B cell (primary cell): Measurements from ENCODE around the gene VAV2. TPM values are rescaled to one million over a fixed set of nuclear protein-coding genes. Genes with fewer than 3 reads are reported as not detected.
A peak's percentile ranks its signal among the peaks of the same experiment; 100 is the strongest.

Experiments used
- ATAC-seq: fragments of 200-7000 bp; cut with Tn5 transposase; one replicate; pipeline ENCODE4 v1.10.0; 2021; ENCODE audit warnings: low read depth, mild to moderate bottlenecking, moderate number of reproducible peaks, moderate library complexity
- CTCF ChIA-PET: fragments of 350-600 bp; sonication (Branson Sonifier 250); formaldehyde crosslinking; loops from one replicate; lab custom pipeline; 2021; ENCODE audit warnings: antibody characterized with exemption, inconsistent platforms; lab: Charles Lee
- POLR2A ChIA-PET: fragments of 350-600 bp; sonication (Branson Sonifier 250); formaldehyde crosslinking; loops from one replicate; lab custom pipeline; 2021; ENCODE audit warnings: antibody characterized with exemption; lab: Charles Lee
- DNase-seq: peaks from one replicate; pipeline ENCODE4 v3.0.0; 2013
- H2AFZ ChIP-seq: 2 replicates; pipeline ENCODE4 v1.6.1; 2012; ENCODE audit warnings: mild to moderate bottlenecking, low read depth, low read length; ENCODE audit not compliant: insufficient read depth, poor library complexity, severe bottlenecking
- H3K27ac ChIP-seq, 2 donors: 1 replicate in 1 of 2; 2 replicates in 1 of 2; pipeline ENCODE4 v1.5.1; 2012 to 2013; ENCODE audit warnings: low read length in 2 of 2, mild to moderate bottlenecking in 2 of 2, moderate library complexity in 1 of 2
- H3K27me3 ChIP-seq, 4 experiments: fragments of 200-600 bp in 1 of 4; sonication (generic) in 1 of 4; replicated peaks in 1 of 4; 1 replicate in 2 of 4; 2 replicates in 2 of 4; pipeline versions ENCODE4 v1.6.1 to v1.7.0; 2013 to 2016; ENCODE audit warnings: low read length in 3 of 4, mild to moderate bottlenecking in 2 of 4, mixed read lengths in 1 of 4, moderate library complexity in 1 of 4; ENCODE audit not compliant: insufficient read depth in 4 of 4, control insufficient read depth in 3 of 4; ENCODE audit errors: control extremely low read depth in 1 of 4
- H3K36me3 ChIP-seq, 2 experiments: replicated peaks in 1 of 2; 1 replicate in 1 of 2; 2 replicates in 1 of 2; pipeline versions ENCODE4 v1.6.1 to v1.7.1; 2013; ENCODE audit warnings: low read length in 1 of 2; ENCODE audit not compliant: insufficient read depth in 2 of 2, control insufficient read depth in 1 of 2; ENCODE audit errors: control extremely low read depth in 1 of 2, extremely low read depth in 1 of 2
- H3K4me1 ChIP-seq, 2 donors: fragments of 200-600 bp in 1 of 2; sonication (generic) in 1 of 2; 1 replicate in 1 of 2; 2 replicates in 1 of 2; pipeline versions ENCODE4 v1.5.1 to v1.6.1; 2013 to 2017; ENCODE audit warnings: low read length in 2 of 2; ENCODE audit not compliant: control insufficient read depth in 2 of 2, insufficient read depth in 2 of 2
- H3K4me2 ChIP-seq: replicated peaks from 2 replicates; pipeline ENCODE3; 2012; ENCODE audit warnings: mild to moderate bottlenecking, low read depth, low read length; ENCODE audit not compliant: poor library complexity, severe bottlenecking
- H3K4me3 ChIP-seq, 5 experiments: fragments of 200-600 bp in 1 of 5; sonication (generic) in 1 of 5; 1 replicate in 3 of 5; 2 replicates in 2 of 5; pipeline versions ENCODE4 v1.5.1 to v1.7.0; 2011 to 2016; ENCODE audit warnings: low read length in 4 of 5, mild to moderate bottlenecking in 4 of 5, low read depth in 2 of 5, control low read depth in 1 of 5, moderate library complexity in 1 of 5; ENCODE audit not compliant: insufficient read depth in 1 of 5; ENCODE audit errors: control extremely low read depth in 1 of 5, extremely low read depth in 1 of 5
- H3K79me2 ChIP-seq: fragments of 200-600 bp; sonication (generic); one replicate; pipeline ENCODE4 v1.6.0; 2016; ENCODE audit warnings: low read length; ENCODE audit not compliant: control insufficient read depth, insufficient read depth
- H3K9ac ChIP-seq: fragments of 200-600 bp; sonication (generic); 2 replicates; pipeline ENCODE4 v1.6.1; 2017; ENCODE audit warnings: mild to moderate bottlenecking, low read length, moderate library complexity
- H3K9me3 ChIP-seq, 3 donors: one replicate each; pipeline versions ENCODE4 v1.6.1 to v1.7.1; 2013; ENCODE audit warnings: low read length in 2 of 3; ENCODE audit not compliant: control insufficient read depth in 2 of 3, insufficient read depth in 1 of 3; ENCODE audit errors: control extremely low read depth in 1 of 3
- H4K20me1 ChIP-seq: 2 replicates; pipeline ENCODE4 v1.6.0; 2012; ENCODE audit warnings: mild to moderate bottlenecking, low read length; ENCODE audit not compliant: insufficient read depth, control insufficient read depth, poor library complexity, severe bottlenecking
- H3K27ac Mint-ChIP-seq: one replicate; pipeline ENCODE4 v1.8.0; 2021; ENCODE audit warnings: mixed read lengths
- H3K27me3 Mint-ChIP-seq: one replicate; pipeline ENCODE4 v1.8.0; 2021; ENCODE audit warnings: mixed read lengths
- H3K4me1 Mint-ChIP-seq: one replicate; pipeline ENCODE4 v1.8.0; 2021; ENCODE audit warnings: mixed read lengths
- H3K4me3 Mint-ChIP-seq: one replicate; pipeline ENCODE4 v1.8.0; 2021; ENCODE audit warnings: mixed read lengths
- H3K9me3 Mint-ChIP-seq: one replicate; pipeline ENCODE4 v1.8.0; 2022; ENCODE audit warnings: mixed read lengths; ENCODE audit not compliant: insufficient read depth
- CTCF ChIP-seq: fragments of 200-600 bp; IDR thresholded peaks from one replicate; pipeline ENCODE4 v1.8.0; 2022; ENCODE audit warnings: antibody characterized with exemption, mild to moderate bottlenecking
- EZH2 ChIP-seq: IDR thresholded peaks from 2 replicates; pipeline ENCODE4 v1.6.1; 2012; ENCODE audit warnings: borderline replicate concordance, low read depth, mild to moderate bottlenecking, moderate library complexity, low read length; ENCODE audit not compliant: insufficient read depth, poor library complexity, severe bottlenecking
- WGBS: methylation state at CpG from one replicate; pipeline ENCODE4 v1.1.5; 2013; ENCODE audit warnings: missing lambda C conversion rate; ENCODE audit not compliant: insufficient coverage; 5-methylcytosine and 5-hydroxymethylcytosine counted together
- intact Hi-C: fragments of 100-400 bp; cut with micrococcal nuclease; formaldehyde crosslinking; loops from one replicate; pipeline ENCODE4 v1.10.0; 2022
- polyA plus RNA-seq: library from polyadenylated mRNA; depleted of rRNA; stranded (reverse); fragments of >200 nt; gene quantifications from 2 replicates; pipeline ENCODE4 v1.2.3, GENCODE V29; 2012
- total RNA-seq, 2 donors: library from RNA; stranded (reverse); fragments of 120-200 nt in 1 of 2; gene quantifications; 1 replicate in 1 of 2; 2 replicates in 1 of 2; pipeline versions ENCODE4 v1.2.3 to v1.2.4, GENCODE V29; 2013 to 2022

The VAV2 gene
- total and polyA plus RNA-seq, 2 donors (not counting 1 experiment from before 2014, with no cell fraction given) = 34.4 to 128 TPM

- H3K4me2 ChIP-seq = peak overlapping the region; percentile 43
- H3K27ac Mint-ChIP-seq = peak overlapping the region; percentile 37
- ATAC-seq (no peak), DNase-seq (no peak)
- H3K4me3 ChIP-seq = no peak overlapping the region
- intact Hi-C loops = no loop called here
- H3K9ac ChIP-seq = no peak overlapping the region
- H4K20me1 ChIP-seq = no peaks in the 10 kb centered on the region
- H3K36me3 ChIP-seq = no peaks in the 10 kb centered on the region
- 96% methylated on average over 19 of the region's 21 CpGs for WGBS
- peaks cover 39% of the 10 kb centered on the region for H3K4me1 Mint-ChIP-seq
- peaks cover 25 to 35% of the 10 kb centered on the region in 2 donors for H3K4me1 ChIP-seq
- H3K9me3 ChIP-seq = no peaks in the 10 kb centered on the region
- H3K79me2 ChIP-seq = no peaks in the 10 kb centered on the region
- TF ChIP-seq CTCF = no peak
- TF ChIP-seq EZH2 = no peak
- no peaks in the 10 kb centered on the region for H3K9me3 Mint-ChIP-seq
- H3K27me3 Mint-ChIP-seq = peaks cover 5% of the 10 kb centered on the region
- no peak overlapping the region for H2AFZ ChIP-seq
- H3K27me3 ChIP-seq = no peaks in the 10 kb centered on the region
- POLR2A ChIA-PET = interaction anchor here (0.5 kb wide), 1 partner anchor 333 kb away, joined by 3 read pairs; no protein-coding TSS in a partner anchor
- CTCF ChIA-PET = interaction anchor here (4.7 kb wide), 1 partner anchor 9 kb away, joined by 17 read pairs; no protein-coding TSS in a partner anchor
- no peak overlapping the region for H3K4me3 Mint-ChIP-seq
- H3K27ac ChIP-seq = no peak overlapping the region
Observed at GRCh38 chr9:133733796-133734533, 258.2 kb downstream of the VAV2 start.

- Histone ChIP-seq H4K20me1 (no peaks in the 10 kb centered on the region), H3K27me3 (peaks cover 0 to under 1% (median 0%) of the 10 kb centered on the region in 4 experiments), H3K27ac (no peak overlapping the region), H3K4me1 (peaks cover 21 to 30% of the 10 kb centered on the region in 2 donors), H3K9me3 (no peaks in the 10 kb centered on the region), H3K79me2 (no peaks in the 10 kb centered on the region), H3K4me2 (no peak overlapping the region), H2AFZ (no peak overlapping the region), H3K4me3 (no peak overlapping the region), H3K36me3 (no peaks in the 10 kb centered on the region), H3K9ac (no peak overlapping the region)
- peaks cover 37% of the 10 kb centered on the region for H3K4me1 Mint-ChIP-seq
- 100% methylated on average over 2 of the region's 4 CpGs for WGBS
- no peaks in the 10 kb centered on the region for H3K9me3 Mint-ChIP-seq
- POLR2A ChIA-PET = no interaction called here
- ATAC-seq (no peak), DNase-seq (no peak)
- H3K27me3 Mint-ChIP-seq = peaks cover 11% of the 10 kb centered on the region
- no peak overlapping the region for H3K27ac Mint-ChIP-seq
- intact Hi-C loops = no loop called here
- H3K4me3 Mint-ChIP-seq = no peak overlapping the region
- TF ChIP-seq CTCF (no peak), EZH2 (no peak)
- CTCF ChIA-PET = interaction anchor here (4.7 kb wide), 1 partner anchor 9 kb away, joined by 17 read pairs; no protein-coding TSS in a partner anchor
Observed at GRCh38 chr9:133733421-133733795, 258.7 kb downstream of the VAV2 start.
